Measurements from ENCODE around the gene DMXL2. TPM values are rescaled to one million over a fixed set of nuclear protein-coding genes. Genes with fewer than 3 reads are reported as not detected.

Gene DMXL2
- total and polyA plus RNA-seq, 10 donors = 11.1 to 140 (median 66.4) TPM

DNA sequence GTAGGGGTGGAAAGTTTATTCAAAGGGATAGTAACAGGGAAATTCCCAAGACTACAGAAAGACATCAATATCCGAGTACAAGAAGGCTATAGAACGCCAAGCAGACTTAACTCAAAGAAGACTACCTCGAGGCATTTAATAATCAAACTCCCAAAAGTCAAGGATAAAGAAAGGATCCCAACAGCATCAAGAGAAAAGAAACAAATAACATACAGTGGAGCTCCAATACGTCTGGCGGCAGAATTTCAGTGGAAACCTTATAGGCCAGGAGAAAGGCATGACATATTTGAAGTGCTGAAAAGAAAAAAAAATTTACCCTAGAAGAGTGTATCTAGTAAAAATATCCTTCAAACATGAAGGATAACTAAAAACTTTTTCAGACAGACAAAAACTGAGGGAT, 95.6 kb downstream of the DMXL2 start:
- Histone ChIP-seq H3K27me3 (replicated peaks in 1 of 7) (no peaks in the 10 kb centered on the region), H3K36me3 (peaks cover 0 to 66% (median 5%) of the 10 kb centered on the region in 6 donors), H3K4me1 (no peaks in the 10 kb centered on the region), H3K4me3 (no peak overlapping the region), H3K27ac (no peak overlapping the region), H3K9me3 (peaks cover 0 to 35% (median 19%) of the 10 kb centered on the region in 8 donors)
- intact Hi-C loops (cut with DNase I; ENCODE audit: low total_unique reads) = no loop called here
- WGBS, 5 donors = 93 to 97% (median 95%) methylated on average over 5 of the region's 5 CpGs
- DNase-seq = no peak
- TF ChIP-seq POLR2AphosphoS5 (IDR thresholded peaks at IDR 0.05) (no peak), POLR2A (IDR thresholded peaks at IDR 0.05) (no peak)
- TF ChIP-seq, protein P1, sequence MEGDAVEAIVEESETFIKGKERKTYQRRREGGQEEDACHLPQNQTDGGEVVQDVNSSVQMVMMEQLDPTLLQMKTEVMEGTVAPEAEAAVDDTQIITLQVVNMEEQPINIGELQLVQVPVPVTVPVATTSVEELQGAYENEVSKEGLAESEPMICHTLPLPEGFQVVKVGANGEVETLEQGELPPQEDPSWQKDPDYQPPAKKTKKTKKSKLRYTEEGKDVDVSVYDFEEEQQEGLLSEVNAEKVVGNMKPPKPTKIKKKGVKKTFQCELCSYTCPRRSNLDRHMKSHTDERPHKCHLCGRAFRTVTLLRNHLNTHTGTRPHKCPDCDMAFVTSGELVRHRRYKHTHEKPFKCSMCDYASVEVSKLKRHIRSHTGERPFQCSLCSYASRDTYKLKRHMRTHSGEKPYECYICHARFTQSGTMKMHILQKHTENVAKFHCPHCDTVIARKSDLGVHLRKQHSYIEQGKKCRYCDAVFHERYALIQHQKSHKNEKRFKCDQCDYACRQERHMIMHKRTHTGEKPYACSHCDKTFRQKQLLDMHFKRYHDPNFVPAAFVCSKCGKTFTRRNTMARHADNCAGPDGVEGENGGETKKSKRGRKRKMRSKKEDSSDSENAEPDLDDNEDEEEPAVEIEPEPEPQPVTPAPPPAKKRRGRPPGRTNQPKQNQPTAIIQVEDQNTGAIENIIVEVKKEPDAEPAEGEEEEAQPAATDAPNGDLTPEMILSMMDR (IDR thresholded peaks at IDR 0.05 in 8 of 11, conservative IDR thresholded peaks at IDR 0.05 in 3 of 11) = no peak

- no peaks in the 10 kb centered on the region for H3K27me3 ChIP-seq (replicated peaks in 1 of 7)
- no peaks in the 10 kb centered on the region for H3K4me1 ChIP-seq
- H3K27ac ChIP-seq = no peak overlapping the region
- intact Hi-C loops (cut with DNase I; ENCODE audit: low total_unique reads) = no loop called here
- H3K36me3 ChIP-seq = peaks cover 0 to 70% (median 3%) of the 10 kb centered on the region in 6 donors
- peaks cover 0 to 24% (median 16%) of the 10 kb centered on the region in 8 donors for H3K9me3 ChIP-seq
- TF ChIP-seq, protein P1 (IDR thresholded peaks at IDR 0.05 in 8 of 11, conservative IDR thresholded peaks at IDR 0.05 in 3 of 11) = no peak
- TF ChIP-seq POLR2A (IDR thresholded peaks at IDR 0.05) (no peak), POLR2AphosphoS5 (IDR thresholded peaks at IDR 0.05) (no peak)
- WGBS, 5 donors = 94 to 98% (median 96%) methylated on average over 5 of the region's 5 CpGs
- DNase-seq = no peak
- H3K4me3 ChIP-seq = no peak overlapping the region
These were observed 98.2 kb downstream of the DMXL2 start for GRCh38 chr15:51524376-51524775.

DNA sequence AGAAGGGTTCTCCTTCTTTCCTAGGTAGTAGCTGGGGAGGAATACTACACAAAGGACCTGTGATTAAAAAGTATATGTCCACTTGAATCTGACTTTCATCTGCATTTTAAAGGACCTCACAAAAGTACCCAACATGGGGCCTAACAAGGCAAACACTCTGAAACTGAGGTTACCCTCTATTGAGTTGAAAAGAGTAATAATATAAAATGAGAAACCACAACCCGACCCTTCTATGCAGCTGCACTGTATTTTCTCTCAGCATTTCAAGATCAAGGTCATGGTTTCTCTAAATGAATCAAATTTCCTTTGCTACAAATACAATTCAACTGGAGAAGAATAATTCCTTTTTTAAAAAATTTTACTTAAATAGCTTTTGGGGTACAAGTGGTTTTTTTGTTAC, 106.3 kb downstream of the DMXL2 start:
- TF ChIP-seq, protein P1 (IDR thresholded peaks at IDR 0.05 in 8 of 11, conservative IDR thresholded peaks at IDR 0.05 in 3 of 11) = no peak
- no peak for TF ChIP-seq POLR2AphosphoS5 (IDR thresholded peaks at IDR 0.05)
- TF ChIP-seq POLR2A (IDR thresholded peaks at IDR 0.05) = no peak
- Histone ChIP-seq H3K27ac (no peak overlapping the region), H3K36me3 (peaks cover 0 to 85% (median 0%) of the 10 kb centered on the region in 6 donors), H3K4me3 (no peak overlapping the region), H3K9me3 (peaks cover 0 to 3% (median 0%) of the 10 kb centered on the region in 8 donors), H3K27me3 (replicated peaks in 1 of 7) (no peaks in the 10 kb centered on the region), H3K4me1 (no peaks in the 10 kb centered on the region)
- intact Hi-C loops (cut with DNase I; ENCODE audit: low total_unique reads) = no loop called here
- DNase-seq = no peak
- WGBS, 5 donors = 46 to 82% (median 76%) methylated on average over 1 of the region's 1 CpG

DNA sequence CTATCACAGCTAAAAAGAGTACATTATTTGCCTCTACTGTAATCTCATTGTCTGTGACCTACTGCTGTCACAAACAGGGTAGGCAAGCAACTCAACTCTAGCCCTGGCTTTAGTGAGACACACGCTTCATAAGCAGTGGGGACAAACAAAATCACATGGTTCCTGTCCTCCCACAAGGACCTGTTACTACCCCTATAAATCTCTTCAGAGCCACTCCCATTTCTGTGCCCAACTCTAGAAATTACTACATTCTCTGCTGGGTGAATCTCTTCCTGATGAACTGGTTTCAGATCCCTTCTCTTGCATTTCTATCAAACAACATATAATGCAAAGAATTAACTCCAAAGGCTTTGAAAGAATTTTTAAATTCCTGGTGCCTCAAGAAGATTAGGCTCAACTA, 117.3 kb downstream of the DMXL2 start:
- no peaks in the 10 kb centered on the region for H3K4me1 ChIP-seq
- H3K4me3 ChIP-seq = no peak overlapping the region
- DNase-seq = no peak
- 78 to 94% (median 83%) methylated on average over 1 of the region's 1 CpG for WGBS, 5 donors
- H3K27ac ChIP-seq = no peak overlapping the region
- intact Hi-C loops (cut with DNase I; ENCODE audit: low total_unique reads) = no loop called here
- peaks cover 0 to 1% (median 0%) of the 10 kb centered on the region in 8 donors for H3K9me3 ChIP-seq
- H3K27me3 ChIP-seq (replicated peaks in 1 of 7) = no peaks in the 10 kb centered on the region
- no peak for TF ChIP-seq POLR2A (IDR thresholded peaks at IDR 0.05)
- TF ChIP-seq, protein P1 (IDR thresholded peaks at IDR 0.05 in 8 of 11, conservative IDR thresholded peaks at IDR 0.05 in 3 of 11) = no peak
- TF ChIP-seq POLR2AphosphoS5 (IDR thresholded peaks at IDR 0.05) = no peak
- H3K36me3 ChIP-seq = peaks cover 0 to 64% (median 0%) of the 10 kb centered on the region in 6 donors

All from spleen (tissue), 11 donors.